ENCODE measurements around the gene RXYLT1. TPM values are rescaled to one million over a fixed set of nuclear protein-coding genes. Genes with fewer than 3 reads are reported as not detected.
A peak's percentile ranks its signal among the peaks of the same experiment; 100 is the strongest.

RXYLT1 gene
- total RNA-seq, 2 donors from 2014 or later, result 9.7 to 11.0 TPM

DNA sequence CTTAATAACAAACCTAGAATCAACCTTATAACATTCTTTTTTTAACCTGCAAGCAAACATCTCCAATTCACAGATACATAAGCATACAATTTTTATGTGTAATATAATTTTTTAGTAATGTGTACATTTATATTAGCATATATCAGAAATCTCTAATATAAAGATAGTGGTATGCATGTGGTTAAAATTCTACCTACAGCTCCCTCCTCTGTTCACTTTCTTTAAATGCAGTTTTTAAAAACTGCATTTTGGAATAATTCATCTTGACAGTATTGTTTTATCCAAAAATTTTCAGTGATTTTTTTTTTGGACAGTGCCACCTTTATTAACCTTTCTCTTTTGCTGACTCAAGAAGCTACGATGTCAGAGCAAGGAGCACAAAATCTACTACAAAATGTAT lies 13.2 kb upstream of the RXYLT1 start:
- no peaks in the 10 kb centered on the region for H3K36me3 ChIP-seq (ENCODE audit: control insufficient read depth, insufficient read depth, low read length)
- Mint-ChIP-seq H3K36me3 (ENCODE audit: low read depth) (no peaks in the 10 kb centered on the region), H3K9me3 (peaks cover 12% of the 10 kb centered on the region), H3K27me3 (ENCODE audit: insufficient read depth) (peaks cover 3% of the 10 kb centered on the region), H3K4me3 (no peak overlapping the region), H3K4me1 (no peaks in the 10 kb centered on the region), H3K27ac (no peak overlapping the region)
- H3K4me3 ChIP-seq (ENCODE audit: low read length), result no peak overlapping the region
- H3K9me3 ChIP-seq (ENCODE audit: control insufficient read depth, low read length), result peaks cover 7% of the 10 kb centered on the region
- 80 to 83% methylated on average over 1 of the region's 1 CpG for WGBS, 2 experiments (ENCODE audit: insufficient coverage in 1 of 2, insufficient read length in 1 of 2)
- no peaks in the 10 kb centered on the region for H3K27me3 ChIP-seq (ENCODE audit: control insufficient read depth, insufficient read depth, low read length, poor library complexity, severe bottlenecking)
- H3K9ac ChIP-seq (ENCODE audit: extremely low read depth, low read length, poor library complexity, severe bottlenecking), result no peak overlapping the region
- TF ChIP-seq, protein P1, sequence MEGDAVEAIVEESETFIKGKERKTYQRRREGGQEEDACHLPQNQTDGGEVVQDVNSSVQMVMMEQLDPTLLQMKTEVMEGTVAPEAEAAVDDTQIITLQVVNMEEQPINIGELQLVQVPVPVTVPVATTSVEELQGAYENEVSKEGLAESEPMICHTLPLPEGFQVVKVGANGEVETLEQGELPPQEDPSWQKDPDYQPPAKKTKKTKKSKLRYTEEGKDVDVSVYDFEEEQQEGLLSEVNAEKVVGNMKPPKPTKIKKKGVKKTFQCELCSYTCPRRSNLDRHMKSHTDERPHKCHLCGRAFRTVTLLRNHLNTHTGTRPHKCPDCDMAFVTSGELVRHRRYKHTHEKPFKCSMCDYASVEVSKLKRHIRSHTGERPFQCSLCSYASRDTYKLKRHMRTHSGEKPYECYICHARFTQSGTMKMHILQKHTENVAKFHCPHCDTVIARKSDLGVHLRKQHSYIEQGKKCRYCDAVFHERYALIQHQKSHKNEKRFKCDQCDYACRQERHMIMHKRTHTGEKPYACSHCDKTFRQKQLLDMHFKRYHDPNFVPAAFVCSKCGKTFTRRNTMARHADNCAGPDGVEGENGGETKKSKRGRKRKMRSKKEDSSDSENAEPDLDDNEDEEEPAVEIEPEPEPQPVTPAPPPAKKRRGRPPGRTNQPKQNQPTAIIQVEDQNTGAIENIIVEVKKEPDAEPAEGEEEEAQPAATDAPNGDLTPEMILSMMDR (conservative IDR thresholded peaks at IDR 0.05), result peak; percentile 40
- no peak overlapping the region for H3K27ac ChIP-seq (ENCODE audit: low read depth, low read length)
- H3K4me1 ChIP-seq (ENCODE audit: control insufficient read depth, insufficient read depth, low read length), result no peaks in the 10 kb centered on the region
- no peak for DNase-seq

DNA sequence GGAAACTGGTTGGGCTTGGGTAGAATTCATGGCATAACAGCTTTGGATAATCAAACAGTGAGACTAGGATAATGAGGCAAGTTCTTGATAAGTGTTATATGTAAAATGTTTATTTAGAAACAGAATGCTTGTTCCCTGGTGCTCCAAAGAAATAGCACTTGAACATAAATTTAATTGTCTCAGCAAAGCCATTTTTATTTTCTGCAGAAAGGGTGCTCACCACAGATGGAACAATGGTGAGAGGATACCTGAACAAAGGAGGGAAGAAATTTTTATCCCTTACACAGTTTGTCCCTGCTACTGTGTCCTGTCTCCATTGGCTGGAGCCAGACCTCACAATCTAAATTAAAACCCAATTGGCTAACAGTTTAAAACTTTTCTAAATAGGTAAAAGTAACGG lies 9.3 kb upstream of the RXYLT1 start:
- Mint-ChIP-seq H3K4me1 (no peaks in the 10 kb centered on the region), H3K27me3 (ENCODE audit: insufficient read depth) (no peaks in the 10 kb centered on the region), H3K4me3 (no peak overlapping the region), H3K9me3 (peaks cover 12% of the 10 kb centered on the region), H3K36me3 (ENCODE audit: low read depth) (no peaks in the 10 kb centered on the region), H3K27ac (no peak overlapping the region)
- no peak overlapping the region for H3K9ac ChIP-seq (ENCODE audit: extremely low read depth, low read length, poor library complexity, severe bottlenecking)
- H3K36me3 ChIP-seq (ENCODE audit: control insufficient read depth, insufficient read depth, low read length), result no peaks in the 10 kb centered on the region
- TF ChIP-seq, protein P1 (conservative IDR thresholded peaks at IDR 0.05), result no peak
- H3K9me3 ChIP-seq (ENCODE audit: control insufficient read depth, low read length), result peaks cover 7% of the 10 kb centered on the region
- H3K27ac ChIP-seq (ENCODE audit: low read depth, low read length), result no peak overlapping the region
- H3K4me3 ChIP-seq (ENCODE audit: low read length), result no peak overlapping the region
- no peaks in the 10 kb centered on the region for H3K27me3 ChIP-seq (ENCODE audit: control insufficient read depth, insufficient read depth, low read length, poor library complexity, severe bottlenecking)
- no peaks in the 10 kb centered on the region for H3K4me1 ChIP-seq (ENCODE audit: control insufficient read depth, insufficient read depth, low read length)
- no peak for DNase-seq
- WGBS, 2 experiments (ENCODE audit: insufficient coverage in 1 of 2, insufficient read length in 1 of 2), result 88 to 91% methylated on average over 1 of the region's 1 CpG

DNA sequence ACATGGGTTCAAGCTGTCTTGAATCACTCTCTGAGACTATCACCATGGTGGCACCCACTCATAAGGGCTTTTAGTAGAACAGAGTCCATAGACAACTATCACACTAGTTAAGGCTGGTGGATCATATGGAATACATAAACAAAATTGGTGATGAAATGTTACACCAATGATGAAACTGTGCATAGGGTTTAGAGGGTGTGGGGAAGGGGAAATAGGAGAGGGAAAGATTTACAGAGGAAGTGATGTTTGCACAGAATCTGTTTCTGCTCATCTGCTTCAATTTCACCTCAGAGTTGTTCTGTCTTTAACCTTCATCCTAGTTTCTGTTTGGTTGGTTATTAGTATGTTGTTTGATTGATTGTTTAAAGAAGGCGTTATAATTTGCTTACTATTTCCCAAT lies 2.4 kb upstream of the RXYLT1 start:
- H3K4me3 Mint-ChIP-seq, result no peak overlapping the region
- WGBS, 2 experiments (ENCODE audit: insufficient coverage in 1 of 2, insufficient read length in 1 of 2), result no CpG with 5 or more reads among the region's 1 CpG
- TF ChIP-seq, protein P1 (conservative IDR thresholded peaks at IDR 0.05), result no peak
- H3K4me3 ChIP-seq (ENCODE audit: low read length), result no peak overlapping the region
- no peaks in the 10 kb centered on the region for H3K9me3 ChIP-seq (ENCODE audit: control insufficient read depth, low read length)
- H3K27me3 ChIP-seq (ENCODE audit: control insufficient read depth, insufficient read depth, low read length, poor library complexity, severe bottlenecking), result no peaks in the 10 kb centered on the region
- H3K9ac ChIP-seq (ENCODE audit: extremely low read depth, low read length, poor library complexity, severe bottlenecking), result no peak overlapping the region
- peaks cover under 1% of the 10 kb centered on the region for H3K36me3 Mint-ChIP-seq (ENCODE audit: low read depth)
- peaks cover 2% of the 10 kb centered on the region for H3K27me3 Mint-ChIP-seq (ENCODE audit: insufficient read depth)
- H3K4me1 ChIP-seq (ENCODE audit: control insufficient read depth, insufficient read depth, low read length), result no peaks in the 10 kb centered on the region
- no peak for DNase-seq
- H3K36me3 ChIP-seq (ENCODE audit: control insufficient read depth, insufficient read depth, low read length), result peaks cover 5% of the 10 kb centered on the region
- H3K9me3 Mint-ChIP-seq, result no peaks in the 10 kb centered on the region
- H3K27ac Mint-ChIP-seq, result no peak overlapping the region
- H3K4me1 Mint-ChIP-seq, result peaks cover 2% of the 10 kb centered on the region
- H3K27ac ChIP-seq (ENCODE audit: low read depth, low read length), result no peak overlapping the region
